Activated T-cell treated with anti-CD3 and anti-CD28 coated beads, Interleukin-2, amount 50 U/mL, for 72 hours (primary cell): ENCODE measurements around the gene TRPC4. TPM values are rescaled to one million over a fixed set of nuclear protein-coding genes. Genes with fewer than 3 reads are reported as not detected.

Experiments
- ATAC-seq, 2 donors: fragments of 150-1000 bp; cut with Tn5 transposase; replicated peaks in 1 of 2; 2 replicates each; pipeline ENCODE4 v1.10.0; 2021; ENCODE audit warnings: moderate library complexity in 2 of 2, mild to moderate bottlenecking in 1 of 2
- DNase-seq, 2 donors: peaks; one replicate each; pipeline ENCODE4 v3.0.0; 2021 to 2022; ENCODE audit warnings: mixed read lengths in 1 of 2
- H3K27ac Mint-ChIP-seq: one replicate; pipeline ENCODE4 v1.8.0; 2022; ENCODE audit warnings: mild to moderate bottlenecking, moderate library complexity, mixed read lengths
- H3K27me3 Mint-ChIP-seq: one replicate; pipeline ENCODE4 v1.8.0; 2022; ENCODE audit warnings: low read depth, mixed read lengths
- H3K36me3 Mint-ChIP-seq, 2 donors: one replicate each; pipeline ENCODE4 v1.8.0; 2022; ENCODE audit warnings: mixed read lengths in 2 of 2, mild to moderate bottlenecking in 1 of 2; ENCODE audit not compliant: insufficient read depth in 2 of 2
- H3K4me1 Mint-ChIP-seq: one replicate; pipeline ENCODE4 v1.8.0; 2022; ENCODE audit warnings: low read depth, mixed read lengths
- H3K4me3 Mint-ChIP-seq, 2 donors: one replicate each; pipeline ENCODE4 v1.8.0; 2022; ENCODE audit warnings: mild to moderate bottlenecking in 2 of 2, mixed read lengths in 2 of 2, moderate library complexity in 2 of 2
- H3K9me3 Mint-ChIP-seq, 2 donors: one replicate each; pipeline ENCODE4 v1.8.0; 2022; ENCODE audit warnings: mixed read lengths in 2 of 2
- total RNA-seq, 2 donors: library from RNA; stranded (reverse); gene quantifications; one replicate each; pipeline ENCODE4 v1.2.3, GENCODE V29; 2022

Gene TRPC4
- total RNA-seq, 2 donors from 2014 or later, result not detected

DNA sequence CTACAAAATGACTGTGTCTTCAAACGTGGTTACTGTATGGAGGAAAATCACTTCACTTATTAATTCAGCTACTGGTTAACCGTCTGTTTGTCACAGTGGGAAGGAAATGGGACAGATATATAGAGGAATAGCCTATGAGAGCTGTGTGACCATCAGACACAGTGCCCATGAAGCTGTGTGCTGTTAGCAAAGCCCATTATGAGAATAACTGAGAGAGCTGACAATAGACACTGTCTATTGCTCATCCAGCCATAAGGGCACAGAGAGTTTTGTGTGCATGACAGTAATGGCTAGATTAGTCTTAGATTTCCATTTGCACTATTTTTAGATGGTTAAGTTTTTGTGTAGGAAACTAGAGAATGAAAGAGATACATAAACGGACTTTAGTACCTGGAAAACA lies 206.9 kb downstream of the TRPC4 start:
- H3K36me3 Mint-ChIP-seq, result no peaks in the 10 kb centered on the region
- H3K27ac Mint-ChIP-seq, result no peak overlapping the region

DNA sequence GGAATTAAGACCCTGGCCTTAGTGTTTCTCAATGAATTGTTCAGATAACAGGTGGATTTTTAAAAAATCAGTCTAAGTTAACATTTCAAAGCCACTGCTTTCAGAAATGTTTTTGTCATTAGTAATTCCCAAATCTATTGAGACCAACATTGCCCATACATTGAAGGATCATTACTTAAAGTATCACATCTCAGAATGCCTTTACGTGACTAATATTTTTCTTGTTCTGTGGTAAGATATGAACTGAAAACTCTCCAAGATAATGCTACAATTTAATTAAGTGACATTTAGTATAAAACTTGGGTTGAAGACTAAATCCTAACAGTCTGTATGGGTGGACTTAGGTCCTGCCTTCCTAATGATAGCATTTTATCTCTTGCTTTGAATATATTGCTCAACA lies 211.6 kb downstream of the TRPC4 start:
- ATAC-seq (no peak), DNase-seq (no peak)
- no peaks in the 10 kb centered on the region for H3K27me3 Mint-ChIP-seq
- H3K4me3 Mint-ChIP-seq, result no peak overlapping the region
- H3K36me3 Mint-ChIP-seq, result no peaks in the 10 kb centered on the region
- no peaks in the 10 kb centered on the region for H3K4me1 Mint-ChIP-seq
- H3K27ac Mint-ChIP-seq, result no peak overlapping the region
- H3K9me3 Mint-ChIP-seq, result peaks cover 0 to 2% of the 10 kb centered on the region in 2 donors

More for the DNA sequence above, 206.9 kb downstream of the TRPC4 start:
- Mint-ChIP-seq H3K9me3 (peaks cover 2 to 5% of the 10 kb centered on the region in 2 donors), H3K4me1 (no peaks in the 10 kb centered on the region), H3K27me3 (no peaks in the 10 kb centered on the region), H3K4me3 (no peak overlapping the region)
- ATAC-seq (no peak), DNase-seq (no peak)

DNA sequence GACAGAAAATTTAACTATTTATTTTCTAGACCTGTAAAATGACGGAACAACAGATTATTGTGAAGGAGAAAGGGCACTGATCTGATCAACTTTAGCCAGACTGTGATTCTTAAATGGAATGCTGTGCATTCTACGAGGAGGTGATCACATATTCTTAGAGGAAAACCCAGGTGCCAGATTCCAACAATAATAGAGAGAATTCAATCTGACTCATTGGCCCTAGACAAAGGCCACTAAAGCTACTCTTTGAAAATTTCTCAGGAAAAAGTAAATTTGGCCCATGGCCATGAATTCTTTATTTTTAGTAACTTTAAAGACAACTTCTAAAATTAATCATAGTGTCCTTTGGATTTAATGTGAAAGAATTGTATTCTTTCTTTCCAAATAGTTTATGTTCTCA lies 212.4 kb downstream of the TRPC4 start:
- Mint-ChIP-seq H3K36me3 (no peaks in the 10 kb centered on the region), H3K27ac (no peak overlapping the region), H3K4me1 (no peaks in the 10 kb centered on the region), H3K4me3 (no peak overlapping the region), H3K27me3 (no peaks in the 10 kb centered on the region), H3K9me3 (peaks cover 0 to 2% of the 10 kb centered on the region in 2 donors)
- ATAC-seq (no peak), DNase-seq (no peak)

DNA sequence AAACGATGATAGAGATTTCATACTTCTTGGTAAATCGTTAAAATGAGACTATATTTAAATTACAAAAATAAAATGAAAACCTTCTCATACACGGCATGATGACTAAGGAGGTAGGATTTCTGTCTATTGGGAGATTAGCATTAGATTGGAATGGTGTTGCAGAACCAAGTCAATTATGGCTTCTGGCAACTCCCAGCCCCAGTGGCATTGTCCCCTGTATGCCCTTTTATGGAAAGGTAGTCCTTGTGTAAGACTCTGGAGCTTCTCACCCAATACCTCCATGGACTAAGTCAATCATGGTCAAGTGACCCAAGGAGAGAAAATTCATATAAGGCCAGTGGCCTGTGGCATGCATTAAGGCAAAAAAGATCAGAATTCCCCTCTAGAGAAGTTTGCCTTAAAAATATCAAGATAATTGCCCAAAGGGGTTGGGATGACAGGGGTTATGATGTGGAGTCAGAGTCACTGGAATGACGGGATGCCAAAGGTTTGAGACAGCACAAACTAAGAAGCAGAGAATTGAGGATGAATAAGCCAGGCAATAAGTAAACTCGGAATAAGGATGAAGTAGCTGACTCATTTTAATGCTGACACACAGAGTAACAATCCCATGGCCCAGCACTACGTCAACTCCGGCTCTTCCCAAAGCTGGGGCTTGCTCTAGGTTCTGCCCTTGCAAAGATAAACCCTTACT lies 213.2 kb downstream of the TRPC4 start:
- Mint-ChIP-seq H3K27me3 (no peaks in the 10 kb centered on the region), H3K36me3 (no peaks in the 10 kb centered on the region), H3K27ac (no peak overlapping the region), H3K4me3 (no peak overlapping the region), H3K4me1 (no peaks in the 10 kb centered on the region), H3K9me3 (peaks cover 0 to 2% of the 10 kb centered on the region in 2 donors)
- ATAC-seq, result no peak
- DNase-seq, result no peak

DNA sequence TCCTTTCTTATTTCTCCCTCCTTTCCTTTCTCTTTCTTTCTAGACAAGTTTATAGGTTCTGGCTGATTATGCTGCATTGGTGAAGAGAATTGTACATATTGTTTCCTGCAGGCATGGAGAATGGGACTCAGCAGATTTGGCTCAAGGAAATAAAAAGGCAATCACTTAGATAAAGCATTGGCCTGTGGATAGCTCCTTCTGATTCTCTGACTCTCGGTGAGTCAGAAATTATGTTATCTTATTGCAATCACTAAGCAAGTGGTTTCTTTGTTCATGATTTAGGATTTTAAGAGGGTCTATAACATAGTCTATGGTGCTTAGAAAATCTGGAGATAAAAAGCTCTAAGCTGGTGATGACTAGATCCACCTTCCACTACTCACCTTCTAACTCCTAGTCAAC lies 217.0 kb downstream of the TRPC4 start:
- Mint-ChIP-seq H3K36me3 (no peaks in the 10 kb centered on the region), H3K4me1 (no peaks in the 10 kb centered on the region), H3K27me3 (no peaks in the 10 kb centered on the region), H3K27ac (no peak overlapping the region), H3K9me3 (peaks cover 0 to 2% of the 10 kb centered on the region in 2 donors), H3K4me3 (no peak overlapping the region)
- ATAC-seq, result no peak
- no peak for DNase-seq

DNA sequence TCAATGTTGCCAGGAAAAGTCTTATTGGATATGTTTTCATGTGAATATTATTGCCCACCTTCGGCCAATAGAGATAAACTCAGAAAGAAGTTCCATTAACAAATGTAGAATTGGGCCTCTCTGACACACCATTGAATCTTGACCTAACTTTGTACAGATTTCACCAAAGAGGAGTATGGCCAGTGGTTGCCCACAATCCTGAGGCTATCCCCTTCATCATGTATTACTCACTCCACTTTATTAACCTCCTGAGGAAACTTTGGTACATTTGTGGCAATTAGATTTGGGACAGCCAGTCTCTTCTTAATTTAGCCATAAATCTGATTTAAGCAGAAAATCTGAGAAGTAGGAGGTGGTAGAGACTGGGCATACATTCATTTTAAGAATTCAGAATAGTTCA lies 217.7 kb downstream of the TRPC4 start:
- Mint-ChIP-seq H3K4me3 (no peak overlapping the region), H3K27ac (no peak overlapping the region), H3K27me3 (no peaks in the 10 kb centered on the region), H3K9me3 (peaks cover 0 to 2% of the 10 kb centered on the region in 2 donors), H3K36me3 (no peaks in the 10 kb centered on the region), H3K4me1 (no peaks in the 10 kb centered on the region)
- no peak for DNase-seq
- no peak for ATAC-seq

DNA sequence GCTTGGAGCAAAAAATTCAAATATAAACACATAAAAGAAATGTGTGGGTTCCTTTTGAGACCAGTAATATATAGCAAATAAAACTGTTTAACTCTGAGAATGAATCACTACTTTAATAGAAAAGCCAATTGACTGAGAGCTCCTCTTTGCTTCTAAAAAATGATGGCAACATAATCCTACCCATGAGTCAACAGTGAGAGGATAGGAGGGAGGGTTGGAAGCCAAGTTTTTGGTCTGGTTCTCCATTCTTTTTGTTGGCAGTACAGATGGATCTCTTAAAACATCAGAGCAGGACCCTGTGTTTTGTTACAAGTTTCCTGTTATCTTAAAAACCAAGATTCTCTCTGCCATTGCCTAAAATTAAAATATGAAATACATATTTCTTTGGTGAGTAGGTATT lies 221.0 kb downstream of the TRPC4 start:
- H3K9me3 Mint-ChIP-seq, result no peaks in the 10 kb centered on the region
- no peaks in the 10 kb centered on the region for H3K27me3 Mint-ChIP-seq
- no peak overlapping the region for H3K27ac Mint-ChIP-seq
- no peaks in the 10 kb centered on the region for H3K36me3 Mint-ChIP-seq
- ATAC-seq (no peak), DNase-seq (no peak)
- no peak overlapping the region for H3K4me3 Mint-ChIP-seq
- no peaks in the 10 kb centered on the region for H3K4me1 Mint-ChIP-seq

DNA sequence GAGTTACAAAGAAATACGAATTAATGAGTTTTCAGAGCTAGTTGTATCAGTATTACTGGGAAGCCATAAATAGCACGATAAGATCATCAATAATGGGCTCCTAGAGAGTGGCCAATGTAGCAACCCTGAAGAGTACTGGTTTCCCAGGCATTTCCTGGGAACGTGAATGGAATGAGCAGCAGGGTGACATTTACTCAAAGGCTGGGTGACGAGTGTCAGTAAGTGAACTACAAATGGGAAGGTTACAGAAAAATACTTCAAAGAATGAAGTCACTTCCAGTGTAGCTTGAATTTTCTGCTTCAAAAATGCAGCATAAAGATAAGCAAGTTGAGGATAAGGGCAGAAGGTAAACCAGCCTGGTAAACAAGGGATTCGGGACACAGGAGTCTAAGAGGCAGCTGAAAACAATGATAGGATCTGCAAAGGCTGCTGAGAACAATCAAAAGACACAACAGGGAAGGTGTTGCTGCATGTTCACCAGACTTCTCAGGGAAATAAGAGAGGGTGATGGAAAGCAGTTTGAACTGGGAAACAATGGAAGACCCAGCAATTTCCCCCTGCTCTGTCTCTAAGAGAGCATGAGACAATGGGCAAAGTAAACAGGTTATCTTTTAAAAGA lies 222.4 kb downstream of the TRPC4 start:
- Mint-ChIP-seq H3K9me3 (peaks cover 3 to 4% of the 10 kb centered on the region in 2 donors), H3K4me3 (no peak overlapping the region), H3K4me1 (no peaks in the 10 kb centered on the region), H3K27me3 (no peaks in the 10 kb centered on the region), H3K36me3 (no peaks in the 10 kb centered on the region), H3K27ac (no peak overlapping the region)
- no peak for DNase-seq
- ATAC-seq, result no peak

DNA sequence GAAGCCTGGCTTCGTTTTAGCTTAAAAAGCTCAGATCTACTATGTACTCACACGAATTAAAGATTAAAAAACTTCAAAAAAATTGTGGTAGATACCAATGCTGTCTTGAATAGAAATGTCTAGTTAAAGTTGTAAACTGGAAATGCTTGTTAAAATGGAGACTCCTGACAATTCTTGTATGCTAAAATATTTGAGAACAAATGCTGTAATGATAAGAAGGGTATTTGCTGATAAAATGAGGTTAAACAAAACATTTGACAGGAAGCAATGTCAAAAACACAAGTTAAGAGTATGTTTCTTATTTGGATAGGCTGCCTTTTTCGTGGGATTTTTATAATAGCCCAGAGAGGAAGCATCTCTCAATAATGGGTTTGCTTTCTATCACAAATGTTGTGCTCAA lies 223.0 kb downstream of the TRPC4 start:
- H3K4me1 Mint-ChIP-seq, result no peaks in the 10 kb centered on the region
- ATAC-seq (no peak), DNase-seq (no peak)
- peaks cover 3 to 6% of the 10 kb centered on the region in 2 donors for H3K9me3 Mint-ChIP-seq
- H3K36me3 Mint-ChIP-seq, result no peaks in the 10 kb centered on the region
- no peak overlapping the region for H3K4me3 Mint-ChIP-seq
- no peaks in the 10 kb centered on the region for H3K27me3 Mint-ChIP-seq
- H3K27ac Mint-ChIP-seq, result no peak overlapping the region

DNA sequence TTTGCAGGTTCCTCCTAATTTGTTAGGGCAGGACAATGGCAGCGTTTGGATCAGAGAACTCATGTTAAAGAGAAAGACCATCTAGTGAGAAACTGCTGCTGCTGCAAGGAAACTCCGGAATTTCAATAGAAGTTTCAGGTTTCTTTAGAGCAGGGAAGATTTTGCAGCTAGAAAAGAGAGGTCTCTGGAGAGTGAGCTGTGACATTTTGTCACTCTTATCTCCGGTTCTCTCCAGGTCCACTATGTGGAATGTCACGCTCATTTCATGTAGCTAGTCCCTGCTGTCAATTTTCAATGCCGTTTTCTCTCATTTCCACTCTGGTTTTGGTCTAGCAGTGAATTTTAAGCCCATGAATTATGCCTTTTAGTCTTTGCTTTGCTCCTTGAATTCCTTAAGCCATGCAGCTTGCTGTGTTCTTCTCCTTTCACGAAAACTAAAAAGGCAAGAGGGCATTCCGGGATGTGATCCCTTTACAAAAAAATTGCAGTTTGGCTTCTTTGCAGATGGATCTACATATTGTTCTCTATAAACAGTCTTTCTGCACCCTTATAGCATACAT lies 224.3 kb downstream of the TRPC4 start:
- DNase-seq, result no peak
- H3K27me3 Mint-ChIP-seq, result no peaks in the 10 kb centered on the region
- no peaks in the 10 kb centered on the region for H3K36me3 Mint-ChIP-seq
- H3K9me3 Mint-ChIP-seq, result peaks cover 3 to 6% of the 10 kb centered on the region in 2 donors
- H3K27ac Mint-ChIP-seq, result no peak overlapping the region
- no peak overlapping the region for H3K4me3 Mint-ChIP-seq
- H3K4me1 Mint-ChIP-seq, result no peaks in the 10 kb centered on the region
- no peak for ATAC-seq

DNA sequence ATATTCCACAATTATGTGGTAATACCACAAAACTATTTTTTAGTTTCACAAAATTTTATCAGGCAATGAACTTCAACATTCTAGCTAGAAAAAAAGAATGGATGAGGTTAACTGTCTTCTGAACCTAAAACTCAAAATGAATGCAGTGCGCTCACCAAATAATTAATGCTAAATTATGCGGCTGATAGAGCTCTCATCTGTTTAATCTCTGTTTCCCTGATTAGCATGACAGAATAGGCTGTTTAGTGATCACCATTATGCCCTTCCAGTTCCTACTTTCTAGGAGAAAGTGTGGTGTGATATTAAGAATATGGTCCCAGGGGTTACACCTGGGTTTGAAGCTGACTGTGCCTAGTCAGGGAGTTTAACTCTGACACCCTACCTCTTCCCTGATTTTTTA lies 228.2 kb downstream of the TRPC4 start:
- Mint-ChIP-seq H3K27ac (no peak overlapping the region), H3K4me1 (no peaks in the 10 kb centered on the region), H3K9me3 (peaks cover 6 to 8% of the 10 kb centered on the region in 2 donors), H3K36me3 (no peaks in the 10 kb centered on the region), H3K27me3 (no peaks in the 10 kb centered on the region), H3K4me3 (no peak overlapping the region)
- ATAC-seq (no peak), DNase-seq (no peak)

DNA sequence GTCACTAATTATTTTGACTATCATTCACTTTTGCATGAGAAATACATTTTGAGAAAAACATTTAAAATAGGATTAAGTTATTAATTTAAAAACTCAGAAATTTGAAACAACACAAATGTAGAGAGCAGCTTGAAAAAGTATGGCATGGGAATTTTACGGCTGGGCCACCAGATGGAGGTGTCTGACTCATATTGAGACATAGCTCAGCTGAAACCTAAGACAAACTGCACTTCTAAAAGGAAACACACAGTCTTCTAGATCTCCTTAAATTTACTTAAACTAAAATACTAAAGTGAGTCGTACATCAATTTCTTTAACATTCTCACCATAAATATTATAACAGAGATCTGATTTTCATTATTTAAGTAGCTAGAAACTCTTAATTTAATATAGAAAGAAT lies 229.1 kb downstream of the TRPC4 start:
- Mint-ChIP-seq H3K4me3 (no peak overlapping the region), H3K27ac (no peak overlapping the region), H3K4me1 (no peaks in the 10 kb centered on the region), H3K9me3 (peaks cover 6 to 8% of the 10 kb centered on the region in 2 donors), H3K36me3 (no peaks in the 10 kb centered on the region), H3K27me3 (no peaks in the 10 kb centered on the region)
- ATAC-seq, result no peak
- no peak for DNase-seq

DNA sequence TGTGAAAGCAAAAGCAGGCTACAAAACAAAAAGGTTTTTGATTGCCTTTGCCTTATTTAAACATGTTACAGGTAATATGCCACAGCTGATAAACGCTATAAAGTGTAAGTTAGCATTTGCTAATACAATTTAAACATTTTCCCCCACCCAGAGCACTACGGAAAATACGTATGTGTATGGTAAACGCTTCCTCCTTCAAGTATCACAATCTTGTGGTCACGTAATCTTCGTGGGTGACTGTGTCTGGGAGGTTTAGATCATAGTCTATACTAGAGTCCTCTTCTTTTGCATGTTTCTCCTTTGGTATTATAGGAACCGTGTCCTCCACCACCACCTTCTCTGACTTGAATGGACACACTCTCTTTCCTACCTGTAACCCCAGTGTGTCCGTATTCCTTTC lies 232.9 kb downstream of the TRPC4 start:
- Mint-ChIP-seq H3K4me3 (no peak overlapping the region), H3K27ac (no peak overlapping the region), H3K4me1 (no peaks in the 10 kb centered on the region), H3K36me3 (no peaks in the 10 kb centered on the region), H3K9me3 (peaks cover 3% of the 10 kb centered on the region in 2 donors), H3K27me3 (no peaks in the 10 kb centered on the region)
- DNase-seq, result no peak
- no peak for ATAC-seq

DNA sequence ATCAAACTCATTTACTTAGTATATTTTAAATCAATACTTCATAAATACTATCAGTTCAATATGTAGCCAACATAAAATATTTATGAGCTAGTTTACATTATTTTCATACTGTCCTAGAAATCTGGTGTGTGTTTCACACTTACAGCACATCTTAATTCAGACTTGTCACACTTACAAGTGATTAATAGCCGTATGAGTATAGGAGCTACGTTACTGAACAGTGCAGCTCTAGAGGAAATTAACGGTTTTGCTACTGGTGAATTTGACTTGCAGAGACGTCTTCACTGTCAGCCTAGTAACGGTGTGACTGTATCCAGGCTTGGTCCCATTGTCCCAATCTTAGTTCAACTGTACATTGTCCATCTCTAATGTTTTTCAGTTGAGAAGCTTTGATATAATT lies 237.3 kb downstream of the TRPC4 start:
- no peak for DNase-seq
- no peaks in the 10 kb centered on the region for H3K4me1 Mint-ChIP-seq
- peaks cover 2% of the 10 kb centered on the region in 2 donors for H3K9me3 Mint-ChIP-seq
- no peak overlapping the region for H3K27ac Mint-ChIP-seq
- no peaks in the 10 kb centered on the region for H3K27me3 Mint-ChIP-seq
- H3K4me3 Mint-ChIP-seq, result no peak overlapping the region
- H3K36me3 Mint-ChIP-seq, result no peaks in the 10 kb centered on the region
- no peak for ATAC-seq
